ENCODE measurements around the gene MYOT.

Gene MYOT

GRCh38 chr5:137876101-137876500, 8.4 kb downstream of the MYOT start:
- Histone ChIP-seq H3K27ac (ENCODE audit: low read depth, low read length) (no peak overlapping the region), H3K27me3 (ENCODE audit: insufficient read depth, low read length) (no peaks in the 10 kb centered on the region), H3K9ac (ENCODE audit: low read depth, low read length) (no peak overlapping the region), H3K4me3 (ENCODE audit: low read length) (no peak overlapping the region), H3K36me3 (ENCODE audit: insufficient read depth, low read length) (no peaks in the 10 kb centered on the region), H3K4me1 (ENCODE audit: insufficient read depth, low read length) (no peaks in the 10 kb centered on the region; the same call in 1 of the 2 replicates), H3K9me3 (ENCODE audit: insufficient read depth, low read depth, low read length) (no peaks in the 10 kb centered on the region)

- no peak overlapping the region for H3K4me3 ChIP-seq (ENCODE audit: low read length)
- H3K4me1 ChIP-seq (ENCODE audit: insufficient read depth, low read length) = no peaks in the 10 kb centered on the region
- no peaks in the 10 kb centered on the region for H3K27me3 ChIP-seq (ENCODE audit: insufficient read depth, low read length)
- no peak overlapping the region for H3K9ac ChIP-seq (ENCODE audit: low read depth, low read length)
- no peaks in the 10 kb centered on the region for H3K36me3 ChIP-seq (ENCODE audit: insufficient read depth, low read length)
- no peak overlapping the region for H3K27ac ChIP-seq (ENCODE audit: low read depth, low read length)
- H3K9me3 ChIP-seq (ENCODE audit: insufficient read depth, low read depth, low read length) = no peaks in the 10 kb centered on the region
- 78% methylated on average over 1 of the region's 1 CpG for WGBS
Observed at GRCh38 chr5:137880313-137880712, 12.7 kb downstream of the MYOT start.

GRCh38 chr5:137887831-137888230, 20.2 kb downstream of the MYOT start:
- H3K4me3 ChIP-seq (ENCODE audit: low read length) = no peak overlapping the region
- no peak overlapping the region for H3K9ac ChIP-seq (ENCODE audit: low read depth, low read length)
- H3K4me1 ChIP-seq (ENCODE audit: insufficient read depth, low read length) = peaks cover 16% of the 10 kb centered on the region
- H3K27me3 ChIP-seq (ENCODE audit: insufficient read depth, low read length) = no peaks in the 10 kb centered on the region
- WGBS = 77% methylated on average over 1 of the region's 2 CpGs
- no peak overlapping the region for H3K27ac ChIP-seq (ENCODE audit: low read depth, low read length)
- H3K36me3 ChIP-seq (ENCODE audit: insufficient read depth, low read length) = no peaks in the 10 kb centered on the region
- no peaks in the 10 kb centered on the region for H3K9me3 ChIP-seq (ENCODE audit: insufficient read depth, low read depth, low read length)

GRCh38 chr5:137888466-137888862, 20.8 kb downstream of the MYOT start:
- WGBS = 85% methylated on average over 7 of the region's 7 CpGs
- no peaks in the 10 kb centered on the region for H3K27me3 ChIP-seq (ENCODE audit: insufficient read depth, low read length)
- H3K4me3 ChIP-seq (ENCODE audit: low read length) = peak overlapping the region; percentile 55
- H3K36me3 ChIP-seq (ENCODE audit: insufficient read depth, low read length) = no peaks in the 10 kb centered on the region
- H3K9ac ChIP-seq (ENCODE audit: low read depth, low read length) = peak overlapping the region; percentile 40
- peaks cover 16% of the 10 kb centered on the region for H3K4me1 ChIP-seq (ENCODE audit: insufficient read depth, low read length)
- H3K9me3 ChIP-seq (ENCODE audit: insufficient read depth, low read depth, low read length) = no peaks in the 10 kb centered on the region
- H3K27ac ChIP-seq (ENCODE audit: low read depth, low read length) = no peak overlapping the region

- peak within 1 kb of the TSS; percentile 55 for H3K4me3 ChIP-seq (ENCODE audit: low read length)
- peaks cover 16% of the 10 kb centered on the region for H3K4me1 ChIP-seq (ENCODE audit: insufficient read depth, low read length)
- H3K9ac ChIP-seq (ENCODE audit: low read depth, low read length) = peak within 1 kb of the TSS; percentile 40
- WGBS = 93% methylated on average over 59 of the region's 59 CpGs
- no peaks in the 10 kb centered on the region for H3K27me3 ChIP-seq (ENCODE audit: insufficient read depth, low read length)
- no peak within 1 kb of the TSS for H3K27ac ChIP-seq (ENCODE audit: low read depth, low read length)
- no peaks in the 10 kb centered on the region for H3K36me3 ChIP-seq (ENCODE audit: insufficient read depth, low read length)
- H3K9me3 ChIP-seq (ENCODE audit: insufficient read depth, low read depth, low read length) = no peaks in the 10 kb centered on the region
Observed at GRCh38 chr5:137888863-137889759, 21.5 kb downstream of the MYOT start, which contains the start of gene PKD2L2. Gene PKD2L2, plus strand, starts transcription at chr5:137889457. Its CDS starts 35 bp downstream, at chr5:137889492.

- Histone ChIP-seq H3K9me3 (ENCODE audit: insufficient read depth, low read depth, low read length) (no peaks in the 10 kb centered on the region), H3K27ac (ENCODE audit: low read depth, low read length) (no peak overlapping the region), H3K4me1 (ENCODE audit: insufficient read depth, low read length) (peaks cover 16% of the 10 kb centered on the region), H3K9ac (ENCODE audit: low read depth, low read length) (no peak overlapping the region), H3K36me3 (ENCODE audit: insufficient read depth, low read length) (no peaks in the 10 kb centered on the region), H3K27me3 (ENCODE audit: insufficient read depth, low read length) (no peaks in the 10 kb centered on the region), H3K4me3 (ENCODE audit: low read length) (no peak overlapping the region)
- WGBS = 87% methylated on average over 1 of the region's 1 CpG
Observed at GRCh38 chr5:137890845-137891244, 23.2 kb downstream of the MYOT start.

GRCh38 chr5:137891849-137892248, 24.2 kb downstream of the MYOT start:
- 81% methylated on average over 3 of the region's 3 CpGs for WGBS
- no peak overlapping the region for H3K4me3 ChIP-seq (ENCODE audit: low read length)
- H3K9ac ChIP-seq (ENCODE audit: low read depth, low read length) = no peak overlapping the region
- H3K36me3 ChIP-seq (ENCODE audit: insufficient read depth, low read length) = no peaks in the 10 kb centered on the region
- H3K27me3 ChIP-seq (ENCODE audit: insufficient read depth, low read length) = no peaks in the 10 kb centered on the region
- H3K27ac ChIP-seq (ENCODE audit: low read depth, low read length) = no peak overlapping the region
- H3K9me3 ChIP-seq (ENCODE audit: insufficient read depth, low read depth, low read length) = no peaks in the 10 kb centered on the region
- H3K4me1 ChIP-seq (ENCODE audit: insufficient read depth, low read length) = peaks cover 16% of the 10 kb centered on the region

- Histone ChIP-seq H3K9ac (ENCODE audit: low read depth, low read length) (no peak overlapping the region), H3K4me1 (ENCODE audit: insufficient read depth, low read length) (peaks cover 8% of the 10 kb centered on the region; the same call in 1 of the 2 replicates), H3K36me3 (ENCODE audit: insufficient read depth, low read length) (no peaks in the 10 kb centered on the region), H3K27me3 (ENCODE audit: insufficient read depth, low read length) (no peaks in the 10 kb centered on the region), H3K9me3 (ENCODE audit: insufficient read depth, low read depth, low read length) (no peaks in the 10 kb centered on the region), H3K4me3 (ENCODE audit: low read length) (no peak overlapping the region), H3K27ac (ENCODE audit: low read depth, low read length) (no peak overlapping the region)
Observed at GRCh38 chr5:137894586-137894985, 26.9 kb downstream of the MYOT start.

- Histone ChIP-seq H3K27me3 (ENCODE audit: insufficient read depth, low read length) (no peaks in the 10 kb centered on the region), H3K4me1 (ENCODE audit: insufficient read depth, low read length) (no peaks in the 10 kb centered on the region), H3K9me3 (ENCODE audit: insufficient read depth, low read depth, low read length) (no peaks in the 10 kb centered on the region), H3K9ac (ENCODE audit: low read depth, low read length) (no peak overlapping the region), H3K36me3 (ENCODE audit: insufficient read depth, low read length) (no peaks in the 10 kb centered on the region), H3K4me3 (ENCODE audit: low read length) (no peak overlapping the region), H3K27ac (ENCODE audit: low read depth, low read length) (no peak overlapping the region)
- 99% methylated on average over 3 of the region's 3 CpGs for WGBS
Observed at GRCh38 chr5:137896560-137896959, 28.9 kb downstream of the MYOT start.

- H3K4me1 ChIP-seq (ENCODE audit: insufficient read depth, low read length) = no peaks in the 10 kb centered on the region
- H3K27ac ChIP-seq (ENCODE audit: low read depth, low read length) = no peak overlapping the region
- 95% methylated on average over 2 of the region's 3 CpGs for WGBS
- H3K9ac ChIP-seq (ENCODE audit: low read depth, low read length) = no peak overlapping the region
- no peaks in the 10 kb centered on the region for H3K27me3 ChIP-seq (ENCODE audit: insufficient read depth, low read length)
- no peak overlapping the region for H3K4me3 ChIP-seq (ENCODE audit: low read length)
- no peaks in the 10 kb centered on the region for H3K36me3 ChIP-seq (ENCODE audit: insufficient read depth, low read length)
- no peaks in the 10 kb centered on the region for H3K9me3 ChIP-seq (ENCODE audit: insufficient read depth, low read depth, low read length)
Observed at GRCh38 chr5:137899493-137899892, 31.8 kb downstream of the MYOT start.

GRCh38 chr5:137901011-137901817, 33.6 kb downstream of the MYOT start:
- 91% methylated on average over 5 of the region's 5 CpGs for WGBS
- H3K4me1 ChIP-seq (ENCODE audit: insufficient read depth, low read length) = no peaks in the 10 kb centered on the region
- H3K9me3 ChIP-seq (ENCODE audit: insufficient read depth, low read depth, low read length) = no peaks in the 10 kb centered on the region
- no peaks in the 10 kb centered on the region for H3K36me3 ChIP-seq (ENCODE audit: insufficient read depth, low read length)
- no peak overlapping the region for H3K27ac ChIP-seq (ENCODE audit: low read depth, low read length)
- H3K27me3 ChIP-seq (ENCODE audit: insufficient read depth, low read length) = no peaks in the 10 kb centered on the region
- H3K4me3 ChIP-seq (ENCODE audit: low read length) = no peak overlapping the region
- no peak overlapping the region for H3K9ac ChIP-seq (ENCODE audit: low read depth, low read length)
